Hindlimb muscle (tissue), 1 donor: ENCODE measurements around the gene RIPK4. TPM values are rescaled to one million over a fixed set of nuclear protein-coding genes. Genes with fewer than 3 reads are reported as not detected.
A peak's percentile ranks its signal among the peaks of the same experiment; 100 is the strongest.

ENCODE experiments used
- DNase-seq: peaks from one replicate; pipeline ENCODE4 v3.0.0-alpha.2; 2013
- polyA plus RNA-seq: library from polyadenylated mRNA; unstranded; fragments of 120-200 nt; gene quantifications from one replicate; pipeline ENCODE4 v1.2.1, GENCODE V29; 2013; ENCODE audit not compliant: insufficient read length

Gene RIPK4
- polyA plus RNA-seq: 0.32 TPM

GRCh38 chr21:41766883-41767605 is at the start of gene RIPK4:
TSS of gene RIPK4 (minus strand) at chr21:41767052. CDS start at chr21:41767041, 11 bp downstream.
- no peak for DNase-seq

- DNase-seq: no peak
These were observed 49.1 kb upstream of the RIPK4 start for GRCh38 chr21:41815652-41816582.

GRCh38 chr21:41813226-41813625 is 46.4 kb upstream of the RIPK4 start:
- no peak for DNase-seq

GRCh38 chr21:41812679-41813078 is 45.8 kb upstream of the RIPK4 start:
- DNase-seq: no peak

- DNase-seq: no peak
These were observed 43.7 kb upstream of the RIPK4 start for GRCh38 chr21:41810597-41810932.

GRCh38 chr21:41809891-41810596 is 43.2 kb upstream of the RIPK4 start:
- DNase-seq: no peak

GRCh38 chr21:41808846-41809245 is 42.0 kb upstream of the RIPK4 start:
- DNase-seq: no peak

- DNase-seq: no peak
These were observed 41.2 kb upstream of the RIPK4 start for GRCh38 chr21:41808094-41808493.

GRCh38 chr21:41806773-41807172 is 39.9 kb upstream of the RIPK4 start:
- DNase-seq: no peak

- no peak for DNase-seq
These were observed 38.8 kb upstream of the RIPK4 start for GRCh38 chr21:41805643-41806042.

GRCh38 chr21:41805038-41805437 is 38.2 kb upstream of the RIPK4 start:
- no peak for DNase-seq

GRCh38 chr21:41804381-41804780 is 37.5 kb upstream of the RIPK4 start:
- DNase-seq: no peak

- DNase-seq: no peak
These were observed 36.5 kb upstream of the RIPK4 start for GRCh38 chr21:41803316-41803715.

GRCh38 chr21:41802684-41803083 is 35.8 kb upstream of the RIPK4 start:
- DNase-seq: peak; percentile 71

- no peak for DNase-seq
These were observed 35.3 kb upstream of the RIPK4 start for GRCh38 chr21:41802198-41802584.

GRCh38 chr21:41801321-41802197 is 34.7 kb upstream of the RIPK4 start:
- no peak for DNase-seq

GRCh38 chr21:41800425-41801320 is 33.8 kb upstream of the RIPK4 start:
- DNase-seq: no peak

GRCh38 chr21:41799763-41800162 is 32.9 kb upstream of the RIPK4 start:
- DNase-seq: no peak

GRCh38 chr21:41798326-41798725 is 31.5 kb upstream of the RIPK4 start:
- no peak for DNase-seq

- no peak for DNase-seq
These were observed 29.7 kb upstream of the RIPK4 start for GRCh38 chr21:41796476-41797080.

- DNase-seq: no peak
These were observed 28.9 kb upstream of the RIPK4 start for GRCh38 chr21:41795726-41796125.
